ENCODE data around the gene OTOP3.
"Not testable (repeated sequence)": the region's sequence is repeated elsewhere in the genome, so short reads cannot be mapped to it uniquely, and the experiment has no call there.

OTOP3 gene

DNA sequence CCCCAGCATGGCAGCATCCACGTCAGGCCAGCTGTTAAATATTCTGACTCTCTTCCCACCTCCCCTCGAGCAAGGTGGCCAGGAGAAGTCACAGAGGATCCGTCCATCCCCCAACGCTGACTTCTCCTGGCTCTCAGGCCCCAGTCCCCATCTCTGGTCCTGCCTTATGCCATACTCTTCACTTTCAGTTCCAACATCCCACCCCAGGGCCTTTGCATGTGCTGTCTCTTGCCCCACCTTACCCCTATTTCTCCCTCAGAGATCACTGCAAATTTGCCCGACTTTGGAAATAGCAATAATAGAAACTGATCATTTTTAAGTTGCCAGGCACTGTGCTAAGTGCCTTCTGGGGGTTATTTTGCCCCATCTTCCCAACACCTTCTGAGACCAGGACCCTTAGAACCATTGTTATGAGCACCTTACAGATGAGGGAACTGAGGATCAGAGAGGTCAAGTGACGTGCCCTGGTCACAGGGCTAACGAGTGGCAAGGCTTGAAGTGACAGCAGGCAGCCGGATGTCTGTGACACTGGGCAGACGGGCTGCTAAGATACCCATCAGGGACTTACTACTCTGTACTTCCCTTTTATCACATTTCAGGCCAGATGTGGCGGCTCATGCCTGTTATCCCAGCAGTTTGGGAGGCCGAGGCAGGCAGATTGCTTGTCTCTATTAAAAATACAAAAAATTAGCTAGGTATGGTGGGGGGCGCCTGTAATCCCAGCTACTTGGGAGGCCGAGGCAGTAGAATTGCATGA, 19.1 kb downstream of the OTOP3 start:
- no peak for DNase-seq (ENCODE audit: low read depth, low spot score)
- H3K4me3 ChIP-seq (ENCODE audit: low read length), result no peak overlapping the region

GRCh38 chr17:74956093-74956492, 20.4 kb downstream of the OTOP3 start:
- DNase-seq (ENCODE audit: low read depth, low spot score), result no peak
- no peak overlapping the region for H3K4me3 ChIP-seq (ENCODE audit: low read length)

GRCh38 chr17:74957935-74958740, 22.4 kb downstream of the OTOP3 start:
- DNase-seq (ENCODE audit: low read depth, low spot score), result peak; percentile 46
- H3K4me3 ChIP-seq (ENCODE audit: low read length), result no peak overlapping the region

DNA sequence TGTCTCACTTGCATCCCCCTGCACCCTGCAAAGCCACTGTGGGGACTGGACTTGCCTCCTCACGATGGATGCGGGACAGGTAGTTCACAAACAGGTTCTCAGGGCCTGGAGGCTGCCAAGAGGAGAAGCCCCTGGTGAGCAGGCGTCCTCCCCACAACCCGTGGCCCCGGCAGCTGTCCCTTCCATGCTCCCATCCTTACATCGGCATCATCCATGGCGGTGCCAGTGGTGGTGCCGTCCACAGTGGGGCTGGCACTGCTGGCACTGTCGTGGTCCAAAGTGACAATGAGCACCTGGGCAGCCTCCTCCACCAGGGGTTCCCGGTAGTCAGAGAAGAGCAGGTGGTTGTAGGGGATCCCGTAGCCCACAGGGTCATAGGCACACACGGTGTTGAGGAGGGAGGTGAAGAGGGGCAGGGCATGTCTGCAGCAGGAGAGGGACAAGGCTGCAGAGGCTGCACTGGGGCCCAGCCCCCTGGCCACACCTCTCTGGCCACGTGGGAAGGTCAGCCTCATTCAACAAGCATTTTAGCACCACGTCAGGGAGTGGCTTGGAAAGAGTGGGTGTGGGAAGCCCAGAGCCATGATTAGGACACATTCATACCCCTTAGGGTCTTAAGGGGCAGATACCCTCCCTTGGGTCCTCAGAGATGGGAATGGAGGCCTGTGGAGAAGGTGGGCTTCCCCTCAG, 24.3 kb downstream of the OTOP3 start:
- DNase-seq (ENCODE audit: low read depth, low spot score), result no peak
- H3K4me3 ChIP-seq (ENCODE audit: low read length), result no peak overlapping the region

DNA sequence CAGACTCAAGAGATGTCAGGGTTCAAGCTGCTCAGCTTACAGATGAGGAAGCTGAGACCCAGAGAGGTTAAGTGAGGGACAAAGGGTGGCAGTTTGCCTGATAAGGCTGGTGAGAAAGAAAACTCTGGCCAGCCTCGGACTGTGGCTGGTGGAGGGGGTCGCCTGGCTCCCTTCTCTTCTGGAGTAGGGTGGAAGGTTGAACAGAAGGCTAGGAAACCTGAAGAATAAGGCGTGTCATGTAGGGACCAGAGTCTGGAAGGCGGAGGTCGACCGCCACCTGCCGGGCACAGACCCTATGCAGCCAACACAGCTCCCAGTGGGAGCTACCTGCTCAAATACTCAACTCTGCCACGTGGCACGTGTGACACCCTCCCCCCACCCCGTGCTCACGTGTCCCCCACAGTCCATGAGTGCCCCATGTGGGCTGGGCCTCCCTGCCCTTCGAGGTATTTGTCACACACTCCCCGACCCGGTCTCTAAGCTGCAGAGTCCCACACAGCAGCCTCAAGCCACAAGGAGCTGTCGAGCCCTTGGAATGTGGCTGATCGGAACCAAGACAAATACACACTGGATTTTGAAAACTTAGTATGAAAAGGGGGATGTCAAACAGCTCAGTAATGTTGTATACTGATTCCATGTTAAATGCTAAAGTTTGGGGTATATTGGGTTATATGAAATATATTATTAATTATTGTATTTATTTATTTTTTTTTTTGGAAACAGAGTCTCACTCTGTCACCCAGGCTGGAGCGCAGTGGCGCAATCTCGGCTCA, 25.1 kb downstream of the OTOP3 start:
- DNase-seq (ENCODE audit: low read depth, low spot score), result peak; percentile 77

DNA sequence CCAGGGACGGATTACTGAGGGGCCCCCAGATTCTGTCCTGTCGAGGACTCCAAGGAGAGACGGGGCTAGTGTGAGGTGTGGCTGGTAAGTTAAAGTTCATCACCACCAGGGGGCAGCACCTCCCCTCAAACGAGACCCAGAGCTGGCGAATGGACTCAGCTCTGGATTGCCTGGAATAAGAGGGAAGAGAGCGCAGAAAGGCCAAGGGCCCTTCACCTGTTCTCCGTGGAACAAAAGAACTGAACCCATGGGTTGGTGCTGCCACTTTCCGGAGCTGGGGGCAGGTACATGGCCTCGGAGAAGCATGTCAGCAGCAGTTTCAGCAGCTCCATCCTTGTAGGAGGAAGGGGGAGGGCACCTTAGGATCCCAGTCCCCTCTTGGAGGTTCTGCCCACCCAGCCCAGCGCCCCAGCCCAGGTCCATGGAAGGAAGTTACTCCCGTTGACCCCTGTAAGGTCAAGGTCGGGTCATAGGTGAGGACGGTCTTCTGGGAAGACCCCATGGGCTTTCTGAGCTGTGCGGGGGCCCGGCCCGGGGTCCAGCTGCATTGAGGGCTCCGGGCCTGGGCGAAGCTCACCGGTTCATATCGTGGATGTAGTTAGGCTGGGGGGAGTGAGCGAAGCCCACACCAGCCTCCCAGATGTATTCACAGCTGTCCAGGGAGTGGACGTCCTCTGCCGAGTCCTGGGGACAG, 26.1 kb downstream of the OTOP3 start:
- DNase-seq (ENCODE audit: low read depth, low spot score), result peak; percentile 73
- no peak overlapping the region for H3K4me3 ChIP-seq (ENCODE audit: low read length)

More for the DNA sequence above, 25.1 kb downstream of the OTOP3 start:
- no peak overlapping the region for H3K4me3 ChIP-seq (ENCODE audit: low read length)

DNA sequence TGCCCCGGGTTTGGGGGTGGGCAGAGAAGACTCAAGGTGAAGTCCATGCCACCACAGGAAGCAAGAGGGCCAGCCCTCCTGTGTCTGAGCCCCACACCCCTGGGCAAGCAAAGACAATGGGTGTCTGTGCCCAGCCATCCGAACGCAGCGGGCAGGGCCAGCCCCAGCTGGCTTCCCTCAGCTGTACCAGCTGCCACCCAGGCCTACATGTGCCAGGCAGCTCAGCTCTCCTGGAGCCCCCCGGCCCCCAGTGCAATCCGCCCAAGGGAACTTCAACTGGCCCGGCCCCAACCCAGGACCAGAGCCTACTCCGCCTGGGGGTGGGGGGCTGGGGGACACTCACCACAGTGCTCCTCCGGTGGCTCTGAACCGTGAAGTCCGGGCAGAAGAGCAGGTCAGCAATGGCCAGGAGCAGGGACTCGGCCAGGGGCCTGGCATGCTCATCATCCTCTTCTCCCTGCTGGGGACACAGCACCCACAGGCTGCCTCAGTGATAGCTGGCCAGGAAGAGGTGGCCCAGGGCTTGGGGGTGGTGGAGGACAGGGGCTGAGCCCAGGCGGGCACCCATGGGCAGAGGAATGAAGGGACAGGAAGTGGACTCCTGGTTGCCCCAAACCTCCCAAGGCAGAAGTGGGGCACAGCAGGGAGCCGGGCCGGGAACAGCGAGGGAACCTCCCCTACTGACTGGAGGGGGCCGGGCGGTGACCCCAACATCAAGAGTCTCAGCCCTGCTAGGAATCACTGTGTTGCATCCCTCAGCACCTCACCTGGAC, 27.1 kb downstream of the OTOP3 start:
- no peak overlapping the region for H3K4me3 ChIP-seq (ENCODE audit: low read length)
- no peak for DNase-seq (ENCODE audit: low read depth, low spot score)

DNA sequence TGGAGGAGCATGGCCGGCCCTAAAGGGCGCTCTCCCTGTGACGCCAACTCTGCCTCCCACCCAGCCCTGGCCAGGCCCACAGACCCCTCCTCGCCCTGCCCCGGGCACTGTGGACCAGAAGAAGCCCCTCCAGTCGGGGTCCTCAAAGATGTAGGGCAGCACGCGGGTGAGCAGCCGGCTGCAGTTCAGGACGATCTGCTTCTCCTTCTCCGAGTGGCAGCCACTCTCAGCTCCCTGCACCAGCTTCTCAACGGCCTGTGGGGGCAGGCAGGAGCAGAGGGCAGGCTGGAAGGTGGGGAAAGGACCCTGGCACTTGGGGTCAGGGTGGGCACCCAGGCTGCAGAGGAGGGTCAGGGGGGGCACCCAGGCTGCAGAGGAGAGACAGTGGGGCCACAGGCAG, 28.0 kb downstream of the OTOP3 start:
- DNase-seq (ENCODE audit: low read depth, low spot score), result no peak
- H3K4me3 ChIP-seq (ENCODE audit: low read length), result no peak overlapping the region

DNA sequence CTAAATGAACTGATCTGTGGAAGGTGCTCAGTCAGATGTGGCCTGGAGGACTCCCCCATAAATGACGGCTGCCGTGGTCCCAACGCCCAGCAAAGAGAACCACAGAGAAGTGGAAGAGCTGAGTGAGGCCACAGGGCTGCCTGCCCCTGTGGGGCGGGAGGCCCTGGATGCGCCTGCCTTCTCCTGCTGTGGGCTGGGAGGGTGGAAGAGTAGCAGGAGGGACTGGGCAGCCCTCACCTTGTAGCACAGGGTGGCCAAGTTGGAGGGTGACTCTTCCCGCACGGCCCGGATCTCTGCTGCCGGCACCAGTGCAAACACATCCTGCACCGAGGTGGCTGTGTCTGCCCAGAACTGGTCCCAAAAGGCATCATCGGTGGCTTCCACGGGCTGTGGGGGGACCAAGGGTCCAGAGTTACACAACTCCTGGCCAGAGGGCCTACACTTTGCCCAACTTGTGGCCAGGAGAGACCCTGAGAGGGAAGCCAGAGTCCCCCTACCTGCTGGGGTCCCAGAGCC, 28.6 kb downstream of the OTOP3 start:
- DNase-seq (ENCODE audit: low read depth, low spot score), result no peak
- H3K4me3 ChIP-seq (ENCODE audit: low read length), result no peak overlapping the region

GRCh38 chr17:74964988-74965622, 29.4 kb downstream of the OTOP3 start:
- no peak overlapping the region for H3K4me3 ChIP-seq (ENCODE audit: low read length)
- no peak for DNase-seq (ENCODE audit: low read depth, low spot score)

DNA sequence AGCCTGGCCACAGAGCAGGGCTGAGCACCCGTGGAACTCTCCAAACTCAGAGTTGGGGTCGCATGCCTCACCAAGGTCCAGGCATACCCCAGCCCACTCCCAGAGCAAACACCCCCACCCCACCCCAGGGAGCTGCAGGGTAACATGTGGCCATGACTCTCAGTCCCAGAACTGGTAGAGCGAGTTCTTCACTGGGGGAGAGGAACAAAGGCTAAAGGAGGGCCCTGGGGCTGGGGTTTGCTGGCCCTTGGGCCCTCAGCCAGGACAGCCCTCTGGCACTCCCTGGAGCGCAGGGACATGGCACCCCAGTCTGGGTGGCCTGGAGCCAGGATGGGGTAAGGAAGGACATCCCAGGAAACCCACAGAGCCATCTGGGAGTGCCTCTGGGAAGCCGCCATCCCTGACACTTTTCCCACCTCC, 32.7 kb downstream of the OTOP3 start:
- no peak overlapping the region for H3K4me3 ChIP-seq (ENCODE audit: low read length)
- DNase-seq (ENCODE audit: low read depth, low spot score), result no peak

GRCh38 chr17:74969501-74969900, 33.8 kb downstream of the OTOP3 start:
- not testable (repeated sequence) for H3K4me3 ChIP-seq (ENCODE audit: low read length); DNase-seq (ENCODE audit: low read depth, low spot score)

DNA sequence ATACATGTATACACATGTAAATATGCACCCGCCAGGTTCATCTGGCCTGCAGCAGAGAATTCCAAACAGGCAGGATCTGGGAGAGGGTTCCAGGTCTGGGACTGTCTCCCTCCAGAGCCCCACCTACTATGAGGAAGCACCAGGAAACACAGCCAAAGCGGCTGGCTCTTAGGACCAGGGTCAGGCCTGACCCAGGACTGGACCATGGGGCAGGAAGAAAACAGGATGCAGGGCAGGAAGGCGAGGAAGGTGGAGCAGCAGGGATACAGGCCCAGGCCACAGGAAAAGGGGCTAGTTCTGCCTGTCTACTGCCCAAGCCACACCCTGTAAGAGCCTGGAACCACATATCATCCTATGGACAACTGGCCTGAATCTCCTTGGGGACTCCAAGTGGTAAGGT, 34.7 kb downstream of the OTOP3 start:
- no peak for DNase-seq (ENCODE audit: low read depth, low spot score)
- H3K4me3 ChIP-seq (ENCODE audit: low read length), result no peak overlapping the region

GRCh38 chr17:74971069-74971841, 35.6 kb downstream of the OTOP3 start:
- H3K4me3 ChIP-seq (ENCODE audit: low read length), result no peak overlapping the region

GRCh38 chr17:74971842-74972106, 36.1 kb downstream of the OTOP3 start:
- no peak for DNase-seq (ENCODE audit: low read depth, low spot score)
- H3K4me3 ChIP-seq (ENCODE audit: low read length), result no peak overlapping the region

More at GRCh38 chr17:74971069-74971841, 35.6 kb downstream of the OTOP3 start:
- DNase-seq (ENCODE audit: low read depth, low spot score), result no peak

DNA sequence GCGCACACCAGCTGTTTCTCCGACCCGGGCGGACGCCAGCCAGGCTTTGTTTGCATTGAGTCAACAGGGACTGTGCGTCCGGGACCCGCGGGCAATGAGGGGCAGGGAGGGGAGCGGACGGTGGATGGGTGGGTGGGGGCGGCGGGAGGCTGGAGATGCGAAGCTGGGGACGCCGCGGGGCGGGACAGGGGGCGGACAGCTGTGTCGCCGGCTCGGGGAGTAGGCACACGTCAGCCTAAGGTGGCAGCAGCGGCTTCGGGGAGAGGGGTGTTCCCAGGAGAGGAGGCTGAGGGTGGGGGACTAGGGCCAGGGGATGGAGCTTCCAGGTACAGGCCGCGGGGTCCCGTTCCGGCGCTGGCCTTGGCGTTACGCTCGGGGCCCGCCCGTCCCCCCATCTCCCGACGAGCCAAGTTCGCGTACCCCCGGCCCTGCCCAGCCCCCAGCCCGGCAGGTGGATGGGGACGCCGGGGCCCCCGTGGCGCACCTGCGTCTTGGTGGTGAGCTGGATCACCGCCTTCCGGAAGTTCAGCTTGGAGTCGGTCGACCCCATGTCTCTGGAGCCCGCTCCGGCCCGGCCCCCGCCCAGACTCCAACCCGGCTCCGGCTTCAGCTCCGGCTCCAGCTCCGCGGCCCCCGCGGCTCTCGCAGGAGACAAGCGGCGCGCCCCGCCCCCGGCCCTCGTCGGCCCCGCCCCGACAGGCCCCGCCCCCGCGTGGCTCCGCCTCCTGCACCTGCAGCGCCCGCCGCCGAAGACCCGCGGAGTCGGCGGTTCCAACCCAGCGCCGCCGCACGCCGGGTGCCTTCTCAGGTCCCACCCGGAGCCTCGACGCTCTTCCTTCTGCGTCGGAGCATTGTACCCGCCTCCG, 36.6 kb downstream of the OTOP3 start, which contains the start of gene HID1:
Gene HID1, minus strand, starts transcription at position 653 of the 866 bp plus-strand sequence. Its CDS starts 103 bp downstream, at position 550.
- DNase-seq (ENCODE audit: low read depth, low spot score), result peak; percentile 56
- H3K4me3 ChIP-seq (ENCODE audit: low read length), result peak within 1 kb of the TSS; percentile 47

All from Jurkat, Clone E6-1 (cell line).